LoVo (cell line): ENCODE data around the gene RIMKLA.
A peak's percentile ranks its signal among the peaks of the same experiment; 100 is the strongest.

Experiments used
- DNase-seq: peaks from one replicate; pipeline ENCODE4 v3.0.0-alpha.2; 2016; ENCODE audit warnings: low spot score

RIMKLA gene

GRCh38 chr1:42372796-42373195 lies 7.8 kb upstream of the RIMKLA start:
- DNase-seq, result no peak

GRCh38 chr1:42379794-42380585 lies 602 bp upstream of the RIMKLA start:
- peak; percentile 38 for DNase-seq

GRCh38 chr1:42381280-42381673 lies 685 bp downstream of the RIMKLA start:
- DNase-seq, result no peak

GRCh38 chr1:42385283-42385682 lies 4.7 kb downstream of the RIMKLA start:
- DNase-seq, result no peak

- DNase-seq, result no peak
Observed at GRCh38 chr1:42386051-42386450, 5.5 kb downstream of the RIMKLA start.

- DNase-seq, result peak; percentile 19
Observed at GRCh38 chr1:42392255-42392654, 11.7 kb downstream of the RIMKLA start.

- peak; percentile 83 for DNase-seq
Observed at GRCh38 chr1:42392967-42393848, 12.6 kb downstream of the RIMKLA start.

GRCh38 chr1:42399315-42400100 lies 18.9 kb downstream of the RIMKLA start:
- no peak for DNase-seq

- no peak for DNase-seq
Observed at GRCh38 chr1:42403880-42404400, 23.3 kb downstream of the RIMKLA start.

GRCh38 chr1:42414551-42415496 lies 34.2 kb downstream of the RIMKLA start:
- DNase-seq, result no peak

GRCh38 chr1:42417166-42417565 lies 36.6 kb downstream of the RIMKLA start:
- DNase-seq, result no peak

- DNase-seq, result no peak
Observed at GRCh38 chr1:42418516-42418915, 37.9 kb downstream of the RIMKLA start.

GRCh38 chr1:42419126-42419821 lies 38.7 kb downstream of the RIMKLA start:
- DNase-seq, result no peak

GRCh38 chr1:42420121-42420520 lies 39.5 kb downstream of the RIMKLA start:
- DNase-seq, result no peak

- DNase-seq, result peak; percentile 39
Observed at GRCh38 chr1:42420911-42421585, 40.5 kb downstream of the RIMKLA start.

GRCh38 chr1:42422737-42423136 lies 42.1 kb downstream of the RIMKLA start:
- DNase-seq, result no peak

- no peak for DNase-seq
Observed at GRCh38 chr1:42423681-42424080, 43.1 kb downstream of the RIMKLA start.

- DNase-seq, result no peak
Observed at GRCh38 chr1:42424201-42424600, 43.6 kb downstream of the RIMKLA start.

- DNase-seq, result no peak
Observed at GRCh38 chr1:42427240-42427639, 46.6 kb downstream of the RIMKLA start.

- DNase-seq, result no peak
Observed at GRCh38 chr1:42429603-42430002, 49.0 kb downstream of the RIMKLA start.
